GM12878 (cell line): Measurements from ENCODE around the gene DAB2. TPM values are rescaled to one million over a fixed set of nuclear protein-coding genes. Genes with fewer than 3 reads are reported as not detected.

Source experiments
- ATAC-seq: fragments of 200-7000 bp; cut with Tn5 transposase; 3 replicates; pipeline ENCODE4 v1.9.1; 2020; ENCODE audit warnings: mild to moderate bottlenecking, moderate library complexity
- BruUV-seq: library from RNA; stranded (reverse); fragments of 400-500 nt; replicated peaks from 2 replicates; lab custom pipeline; 2021; lab: Mats Ljungman, UMichigan
- CTCF ChIA-PET: fragments of 300-600 bp; sonication (Branson Sonifier 250); formaldehyde crosslinking; extraction: SDS; loops from one replicate; lab custom pipeline; 2021; ENCODE audit warnings: inconsistent platforms; lab: Yijun Ruan, JAX
- POLR2A ChIA-PET: fragments of 350-600 bp; formaldehyde crosslinking; extraction: SDS; loops from one replicate; lab custom pipeline; 2021; ENCODE audit warnings: inconsistent platforms; lab: Charles Lee
- RAD21 ChIA-PET: fragments of 300-600 bp; sonication (Branson Sonifier 250); formaldehyde crosslinking; loops from one replicate; lab custom pipeline; 2023; ENCODE audit warnings: antibody characterized with exemption; ENCODE audit not compliant: unreplicated experiment; lab: Charles Lee
- SMC1A ChIA-PET: fragments of 300-600 bp; sonication (Branson Sonifier 250); formaldehyde crosslinking; loops from one replicate; lab custom pipeline; 2023; ENCODE audit not compliant: unreplicated experiment, uncharacterized antibody; lab: Charles Lee
- DNase-seq: peaks from one replicate; pipeline ENCODE4 v3.0.0-alpha.2; 2011; ENCODE audit warnings: low read depth, low spot score
- FAIRE-seq: peaks from 3 replicates; lab custom pipeline; 2011; peaks lifted over from hg19 to GRCh38; lab: Jason Lieb, UNC
- H2AFZ ChIP-seq: 2 replicates; pipeline ENCODE4 v1.6.0; 2011; ENCODE audit warnings: low read depth, low read length, control low read depth; ENCODE audit not compliant: control insufficient read depth
- H3K27ac ChIP-seq: 2 replicates; pipeline ENCODE4 v1.5.1; 2011; ENCODE audit warnings: control low read depth; ENCODE audit not compliant: control insufficient read depth, insufficient read depth
- H3K27me3 ChIP-seq, 2 experiments: replicated peaks in 1 of 2; 2 replicates each; pipeline versions ENCODE4 v1.6.0 to v1.6.1; 2011; ENCODE audit warnings: low read length in 1 of 2; ENCODE audit not compliant: control insufficient read depth in 2 of 2, insufficient read depth in 2 of 2
- H3K36me3 ChIP-seq, 2 experiments: 2 replicates each; pipeline ENCODE4 v1.5.1; 2011; ENCODE audit warnings: low read length in 1 of 2; ENCODE audit not compliant: control insufficient read depth in 2 of 2, insufficient read depth in 2 of 2
- H3K4me1 ChIP-seq: 2 replicates; pipeline ENCODE4 v1.6.1; 2011; ENCODE audit warnings: mild to moderate bottlenecking, low read length, moderate library complexity, mixed read lengths; ENCODE audit not compliant: control insufficient read depth, insufficient read depth
- H3K4me2 ChIP-seq: 2 replicates; pipeline ENCODE4 v1.6.0; 2011; ENCODE audit warnings: control low read depth; ENCODE audit not compliant: control insufficient read depth, insufficient read depth
- H3K4me3 ChIP-seq: fragments of 200-600 bp; sonication (generic); 2 replicates; pipeline ENCODE4 v1.5.1; 2016
- H3K79me2 ChIP-seq: 2 replicates; pipeline ENCODE4 v1.6.0; 2011; ENCODE audit warnings: low read length; ENCODE audit not compliant: control insufficient read depth, insufficient read depth
- H3K9ac ChIP-seq: 2 replicates; pipeline ENCODE4 v1.8.0; 2011; ENCODE audit warnings: low read length, control low read depth, mixed read lengths; ENCODE audit not compliant: control insufficient read depth, insufficient read depth
- H3K9me3 ChIP-seq: replicated peaks from 3 replicates; pipeline ENCODE4 v1.5.1; 2011; ENCODE audit warnings: mild to moderate bottlenecking, low read length; ENCODE audit not compliant: control insufficient read depth, insufficient read depth
- H4K20me1 ChIP-seq: 2 replicates; pipeline ENCODE4 v1.6.0; 2011; ENCODE audit not compliant: control insufficient read depth, insufficient read depth
- CREB1 ChIP-seq: IDR thresholded peaks from 2 replicates; pipeline ENCODE4 v1.6.1; 2012; ENCODE audit warnings: low read depth, mild to moderate bottlenecking, inconsistent platforms
- JUND ChIP-seq: IDR thresholded peaks from 2 replicates; pipeline ENCODE4 v1.6.1; 2012; ENCODE audit warnings: low read depth, mild to moderate bottlenecking, low read length, improper control_type of control experiment, moderate library complexity
- NFYA ChIP-seq: IDR thresholded peaks from 2 replicates; pipeline ENCODE4 v1.6.1; 2011; ENCODE audit warnings: low read depth, mild to moderate bottlenecking, low read length, improper control_type of control experiment, borderline replicate concordance
- NFYB ChIP-seq: IDR thresholded peaks from 2 replicates; pipeline ENCODE4 v1.6.1; 2011; ENCODE audit warnings: low read depth, mild to moderate bottlenecking, low read length, improper control_type of control experiment, moderate library complexity; ENCODE audit not compliant: insufficient read depth
- WGBS: methylation state at CpG from one replicate; pipeline ENCODE4 v1.1.6; 2016; ENCODE audit warnings: low lambda C conversion rate; ENCODE audit not compliant: insufficient replicate concordance, insufficient coverage; ENCODE audit errors: missing lambda C conversion rate; 5-methylcytosine and 5-hydroxymethylcytosine counted together
- in situ Hi-C: fragments of 300-500 bp; cut with MboI; formaldehyde crosslinking; loops from 9 replicates; pipeline ENCODE4 v1.14.3; 2018; ENCODE audit warnings: mixed read lengths
- intact Hi-C: fragments of 100-400 bp; cut with micrococcal nuclease; formaldehyde crosslinking; loops from one replicate; pipeline ENCODE4 v1.14.2; 2022; ENCODE audit not compliant: unreplicated experiment
- polyA plus RNA-seq, 11 experiments: library from polyadenylated mRNA; depleted of rRNA in 4 of 11; unstranded in 6 of 11; stranded (reverse) in 5 of 11; fragments of >200 nt; fragmentation: Nextera tagmentation in 4 of 11; fragmentation: Illumina TruSeq in 1 of 11; extraction: Ambion mirVana in 4 of 11; extraction: Trizol in 1 of 11; gene quantifications; 1 replicate in 1 of 11; 2 replicates in 10 of 11; pipeline versions ENCODE4 v1.2.1 to v1.2.3, GENCODE V29; 2011 to 2016; ENCODE audit warnings: inconsistent platforms in 2 of 11, missing spikeins in 2 of 11, low read depth in 1 of 11
- total RNA-seq, 4 experiments: library from RNA; depleted of rRNA in 3 of 4; stranded (reverse); fragments of >200 nt in 3 of 4; fragmentation: Illumina TruSeq in 1 of 4; extraction: Trizol in 1 of 4; gene quantifications; 2 replicates each; pipeline versions ENCODE4 v1.2.1 to v1.2.3, GENCODE V29; 2013 to 2021
- TF ChIP-seq, protein P1 (sequence below): fragments of 450-650 bp; IDR thresholded peaks from 2 replicates; pipeline ENCODE4 v1.6.1; 2016; ENCODE audit warnings: mild to moderate bottlenecking, moderate library complexity, borderline replicate concordance

The DAB2 gene
- total and polyA plus RNA-seq, 10 of the 15 experiments (the other 5 are each of a cell fraction or from before 2014, with no cell fraction given) = 0.05 to 0.23 (median 0.11) TPM; not detected in 7

DNA sequence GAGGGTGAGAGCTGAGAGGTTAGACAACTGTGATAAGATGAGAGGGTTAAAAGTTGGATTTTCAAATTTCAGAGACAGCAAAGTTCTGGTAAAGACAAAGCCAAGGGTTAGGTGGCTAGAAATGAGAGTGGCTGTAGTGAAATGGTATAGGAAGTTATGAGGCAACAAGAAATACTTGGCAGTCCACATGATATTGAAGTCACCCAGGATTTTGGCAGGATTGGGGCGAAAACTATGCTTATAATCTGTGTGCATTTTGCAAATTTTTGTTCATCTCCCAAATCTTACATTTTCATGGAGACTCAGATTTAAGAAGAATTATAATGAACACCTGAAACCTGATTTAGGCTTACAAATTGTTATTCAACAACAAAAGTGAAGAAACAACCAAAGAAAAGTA, 96.0 kb downstream of the DAB2 start:
- ChIA-PET POLR2A (no interaction called here), CTCF (interaction anchor here (2.0 kb wide), 1 partner anchor 47 kb away, joined by 5 read pairs; no protein-coding TSS in a partner anchor), RAD21 (no interaction called here), SMC1A (no interaction called here)
- H4K20me1 ChIP-seq = no peaks in the 10 kb centered on the region
- H2AFZ ChIP-seq = no peak overlapping the region
- ATAC-seq (no peak), FAIRE-seq (no peak), DNase-seq (no peak)
- H3K4me3 ChIP-seq = no peak overlapping the region
- H3K4me1 ChIP-seq = no peaks in the 10 kb centered on the region
- intact Hi-C loops (no loop called here), in situ Hi-C loops (no loop called here)
- H3K27ac ChIP-seq = no peak overlapping the region
- no peaks in the 10 kb centered on the region for H3K79me2 ChIP-seq
- no peak overlapping the region for H3K9ac ChIP-seq
- WGBS = 5% methylated on average over 1 of the region's 1 CpG
- no peaks in the 10 kb centered on the region for H3K36me3 ChIP-seq
- H3K9me3 ChIP-seq = no peaks in the 10 kb centered on the region
- no peaks in the 10 kb centered on the region for H3K27me3 ChIP-seq
- H3K4me2 ChIP-seq = no peak overlapping the region
- no TSS peak for BruUV-seq
- TF ChIP-seq NFYB = no peak
- TF ChIP-seq, protein P1, sequence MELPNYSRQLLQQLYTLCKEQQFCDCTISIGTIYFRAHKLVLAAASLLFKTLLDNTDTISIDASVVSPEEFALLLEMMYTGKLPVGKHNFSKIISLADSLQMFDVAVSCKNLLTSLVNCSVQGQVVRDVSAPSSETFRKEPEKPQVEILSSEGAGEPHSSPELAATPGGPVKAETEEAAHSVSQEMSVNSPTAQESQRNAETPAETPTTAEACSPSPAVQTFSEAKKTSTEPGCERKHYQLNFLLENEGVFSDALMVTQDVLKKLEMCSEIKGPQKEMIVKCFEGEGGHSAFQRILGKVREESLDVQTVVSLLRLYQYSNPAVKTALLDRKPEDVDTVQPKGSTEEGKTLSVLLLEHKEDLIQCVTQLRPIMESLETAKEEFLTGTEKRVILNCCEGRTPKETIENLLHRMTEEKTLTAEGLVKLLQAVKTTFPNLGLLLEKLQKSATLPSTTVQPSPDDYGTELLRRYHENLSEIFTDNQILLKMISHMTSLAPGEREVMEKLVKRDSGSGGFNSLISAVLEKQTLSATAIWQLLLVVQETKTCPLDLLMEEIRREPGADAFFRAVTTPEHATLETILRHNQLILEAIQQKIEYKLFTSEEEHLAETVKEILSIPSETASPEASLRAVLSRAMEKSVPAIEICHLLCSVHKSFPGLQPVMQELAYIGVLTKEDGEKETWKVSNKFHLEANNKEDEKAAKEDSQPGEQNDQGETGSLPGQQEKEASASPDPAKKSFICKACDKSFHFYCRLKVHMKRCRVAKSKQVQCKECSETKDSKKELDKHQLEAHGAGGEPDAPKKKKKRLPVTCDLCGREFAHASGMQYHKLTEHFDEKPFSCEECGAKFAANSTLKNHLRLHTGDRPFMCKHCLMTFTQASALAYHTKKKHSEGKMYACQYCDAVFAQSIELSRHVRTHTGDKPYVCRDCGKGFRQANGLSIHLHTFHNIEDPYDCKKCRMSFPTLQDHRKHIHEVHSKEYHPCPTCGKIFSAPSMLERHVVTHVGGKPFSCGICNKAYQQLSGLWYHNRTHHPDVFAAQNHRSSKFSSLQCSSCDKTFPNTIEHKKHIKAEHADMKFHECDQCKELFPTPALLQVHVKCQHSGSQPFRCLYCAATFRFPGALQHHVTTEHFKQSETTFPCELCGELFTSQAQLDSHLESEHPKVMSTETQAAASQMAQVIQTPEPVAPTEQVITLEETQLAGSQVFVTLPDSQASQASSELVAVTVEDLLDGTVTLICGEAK = no peak

DNA sequence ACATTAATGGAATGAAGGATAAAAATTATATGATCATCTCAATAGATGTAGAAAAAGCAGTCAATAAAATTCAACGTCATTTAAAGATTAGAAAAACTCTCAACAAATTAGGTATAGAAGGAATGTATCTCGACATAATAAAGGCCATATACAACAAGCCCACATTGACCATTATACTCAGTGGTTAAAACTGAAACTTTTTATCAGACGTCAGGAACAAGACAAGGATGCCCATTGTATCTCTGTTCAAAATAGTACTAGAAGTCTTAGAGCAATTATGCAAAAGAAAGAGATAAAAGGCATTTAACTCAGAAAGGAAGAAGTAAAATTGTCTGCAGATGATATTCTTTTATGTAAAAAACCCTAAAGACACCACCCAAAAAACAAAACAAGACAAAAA, 101.2 kb downstream of the DAB2 start:
- Histone ChIP-seq H3K79me2 (no peaks in the 10 kb centered on the region), H3K27me3 (no peaks in the 10 kb centered on the region), H2AFZ (no peak overlapping the region), H4K20me1 (no peaks in the 10 kb centered on the region), H3K4me2 (no peak overlapping the region), H3K27ac (no peak overlapping the region), H3K36me3 (no peaks in the 10 kb centered on the region), H3K9me3 (no peaks in the 10 kb centered on the region), H3K9ac (no peak overlapping the region), H3K4me3 (no peak overlapping the region), H3K4me1 (no peaks in the 10 kb centered on the region)
- ATAC-seq (no peak), FAIRE-seq (no peak), DNase-seq (no peak)
- CTCF ChIA-PET = interaction anchor here (0.7 kb wide), 1 partner anchor 147 kb away, joined by 3 read pairs; no protein-coding TSS in a partner anchor
- WGBS = 9% methylated on average over 3 of the region's 3 CpGs
- POLR2A ChIA-PET = no interaction called here
- RAD21 ChIA-PET = no interaction called here
- no TSS peak for BruUV-seq
- TF ChIP-seq NFYB (no peak), JUND (no peak), CREB1 (no peak), NFYA (no peak)
- SMC1A ChIA-PET = no interaction called here
- in situ Hi-C loops (no loop called here), intact Hi-C loops (no loop called here)
